Lung microvascular endothelial cell (primary cell): Measurements from ENCODE around the gene ZNF503. TPM values are rescaled to one million over a fixed set of nuclear protein-coding genes. Genes with fewer than 3 reads are reported as not detected.

Experiments used
- DNase-seq, 2 donors: peaks; one replicate each; pipeline versions ENCODE4 v3.0.0 to v3.0.0-alpha.2; 2010; ENCODE audit warnings: low read depth in 2 of 2
- total RNA-seq: library from RNA; depleted of rRNA; stranded (reverse); fragments of >200 nt; gene quantifications from 2 replicates; pipeline ENCODE4 v1.2.1, GENCODE V29; 2014

Gene ZNF503
- total RNA-seq, 1 donor from 2014 or later = 0.99 TPM

- DNase-seq = no peak
Observed at GRCh38 chr10:75407224-75407712, 5.7 kb upstream of the ZNF503 start.

- DNase-seq = no peak
Observed at GRCh38 chr10:75406462-75407223, 5.1 kb upstream of the ZNF503 start.

GRCh38 chr10:75405598-75406461 is 4.3 kb upstream of the ZNF503 start:
- no peak for DNase-seq

GRCh38 chr10:75404815-75405597 is 3.4 kb upstream of the ZNF503 start:
- no peak for DNase-seq

- no peak for DNase-seq
Observed at GRCh38 chr10:75403939-75404814, 2.6 kb upstream of the ZNF503 start.

GRCh38 chr10:75403144-75403938 is 1.8 kb upstream of the ZNF503 start:
- DNase-seq = no peak

- DNase-seq = no peak
Observed at GRCh38 chr10:75402486-75403143, 1.1 kb upstream of the ZNF503 start.

GRCh38 chr10:75400771-75401568 is 594 bp downstream of the ZNF503 start:
- DNase-seq = peak; percentile 46 to 62

- no peak for DNase-seq
Observed at GRCh38 chr10:75400163-75400770, 1.3 kb downstream of the ZNF503 start.

GRCh38 chr10:75399461-75400162 is 2.0 kb downstream of the ZNF503 start:
- DNase-seq = peak; percentile 82 to 83

GRCh38 chr10:75398692-75399460 is 2.7 kb downstream of the ZNF503 start:
- peak in 1 of 2 donors; percentile 27 for DNase-seq

- no peak for DNase-seq
Observed at GRCh38 chr10:75398200-75398691, 3.3 kb downstream of the ZNF503 start.

- DNase-seq = no peak
Observed at GRCh38 chr10:75397496-75398199, 3.9 kb downstream of the ZNF503 start.

- no peak for DNase-seq
Observed at GRCh38 chr10:75396631-75397495, 4.7 kb downstream of the ZNF503 start.
